Kidney (tissue), 22 donors: ENCODE results near the gene EEF2KMT. TPM values are rescaled to one million over a fixed set of nuclear protein-coding genes. Genes with fewer than 3 reads are reported as not detected.
A peak's percentile ranks its signal among the peaks of the same experiment; 100 is the strongest.
"Not testable (repeated sequence)": the region's sequence is repeated elsewhere in the genome, so short reads cannot be mapped to it uniquely, and the experiment has no call there.

ENCODE experiments used
- DNase-seq, 5 donors: peaks; one replicate each; pipeline ENCODE4 v3.0.0-alpha.2; 2013 to 2020
- FAIRE-seq: peaks from 2 replicates; lab custom pipeline; 2012; peaks lifted over from hg19 to GRCh38; lab: Jason Lieb, UNC
- H3K27ac ChIP-seq, 2 donors: one replicate each; pipeline ENCODE4 v1.7.0; 2013; ENCODE audit warnings: low read depth in 2 of 2, low read length in 2 of 2, inconsistent platforms in 1 of 2
- H3K27me3 ChIP-seq: one replicate; pipeline ENCODE4 v1.7.1; 2013; ENCODE audit warnings: low read length, inconsistent platforms; ENCODE audit not compliant: control insufficient read depth, insufficient read depth
- H3K36me3 ChIP-seq, 3 donors: one replicate each; pipeline versions ENCODE4 v1.7.0 to v1.7.1; 2013; ENCODE audit warnings: low read length in 3 of 3, control low read depth in 1 of 3, inconsistent platforms in 1 of 3; ENCODE audit not compliant: insufficient read depth in 3 of 3, control insufficient read depth in 2 of 3
- H3K4me1 ChIP-seq, 3 donors: one replicate each; pipeline versions ENCODE4 v1.7.0 to v1.7.1; 2013; ENCODE audit warnings: low read length in 3 of 3, inconsistent platforms in 1 of 3, low read depth in 1 of 3; ENCODE audit not compliant: control insufficient read depth in 2 of 3, insufficient read depth in 2 of 3
- H3K4me3 ChIP-seq, 3 donors: one replicate each; pipeline versions ENCODE4 v1.7.0 to v1.8.1; 2013; ENCODE audit warnings: low read length in 3 of 3, control low read depth in 1 of 3, inconsistent platforms in 1 of 3
- H3K9ac ChIP-seq, 3 donors: one replicate each; pipeline versions ENCODE4 v1.7.0 to v1.7.1; 2013; ENCODE audit warnings: low read length in 3 of 3, control low read depth in 1 of 3, inconsistent platforms in 1 of 3
- H3K9me3 ChIP-seq, 3 donors: one replicate each; pipeline versions ENCODE4 v1.7.0 to v1.7.1; 2013; ENCODE audit warnings: low read length in 3 of 3, control low read depth in 1 of 3, inconsistent platforms in 1 of 3; ENCODE audit not compliant: control insufficient read depth in 2 of 3, insufficient read depth in 1 of 3
- intact Hi-C: fragments of 100-400 bp; cut with DNase I; formaldehyde crosslinking; loops from one replicate; pipeline ENCODE4 v1.11.1; 2022
- long read RNA-seq, 10 donors: library from polyadenylated mRNA in 1 of 10; unstranded in 1 of 10; transcript quantifications; one replicate each; pipeline ENCODE4 v2.0.0 and lab custom pipeline, GENCODE V29; 2021 to 2026
- polyA plus RNA-seq: library from polyadenylated mRNA; stranded (reverse); fragments of 350-450 nt; fragmentation: Illumina TruSeq; extraction: RNeasy Lipid Tissue Mini Kit (QIAGEN cat#74804); gene quantifications from one replicate; pipeline ENCODE4 v1.2.3, GENCODE V29; 2014; ENCODE audit warnings: low read depth, low replicate concordance; ENCODE audit not compliant: insufficient read depth
- total RNA-seq: library from RNA; stranded (reverse); fragmentation: NEBNext Ultra II Directional; extraction: Animal tissue kit (Norgen Biotek cat#: 25700); gene quantifications from one replicate; pipeline ENCODE4 v1.2.1, GENCODE V29; 2021
- TF ChIP-seq, protein P1 (sequence below): IDR thresholded peaks from 3 replicates; pipeline ENCODE4 v1.5.1; 2012; ENCODE audit warnings: mild to moderate bottlenecking, moderate library complexity, borderline replicate concordance; ENCODE audit not compliant: insufficient read depth; ENCODE audit errors: extremely low read depth
- donor health status: control.
- donor health status: control.
- donor health status: control.
- donor health status: control.
- donor health status: control.
- donor health status: DM: yes; HTN: yes; CAD: no.
- donor health status: Normal renal cell carcinoma (clear cell type).

EEF2KMT gene
- total RNA-seq (12.8 TPM), polyA plus RNA-seq (11.1 TPM)
- long read RNA-seq, donor 1, partial matches to known transcripts: 0 of 3 reads
- long read RNA-seq, donor 1, other reads (novel, unspliced or antisense): 0 of 3 reads
- long read RNA-seq, donor 2, partial matches to known transcripts: 0 of 5 reads
- long read RNA-seq, donor 2, other reads (novel, unspliced or antisense): 0 of 5 reads
- long read RNA-seq, donor 3, transcript EEF2KMT-201 (8 exons, 2,390 nt): major isoform, 6 of 6 reads
- long read RNA-seq, donor 3, partial matches to known transcripts: 0 of 6 reads
- long read RNA-seq, donor 3, other reads (novel, unspliced or antisense): 0 of 6 reads
- long read RNA-seq, donor 4, partial matches to known transcripts: 0 of 2 reads
- long read RNA-seq, donor 4, other reads (novel, unspliced or antisense): 0 of 2 reads
- long read RNA-seq, donor 5, partial matches to known transcripts: 0 of 1 reads
- long read RNA-seq, donor 5, other reads (novel, unspliced or antisense): 0 of 1 reads
- long read RNA-seq, donor 6, partial matches to known transcripts: 0 of 1 reads
- long read RNA-seq, donor 6, other reads (novel, unspliced or antisense): 0 of 1 reads
- long read RNA-seq, donor 7, transcript EEF2KMT-201 (8 exons, 2,390 nt): major isoform, 10 of 36 reads
- long read RNA-seq, donor 7, partial matches to known transcripts: 1 of 36 reads
- long read RNA-seq, donor 7, other reads (novel, unspliced or antisense): 18 of 36 reads
- long read RNA-seq, donor 8, partial matches to known transcripts: 0 of 1 reads
- long read RNA-seq, donor 8, other reads (novel, unspliced or antisense): 0 of 1 reads
- long read RNA-seq, donor 9, partial matches to known transcripts: 0 of 1 reads
- long read RNA-seq, donor 9, other reads (novel, unspliced or antisense): 0 of 1 reads
- long read RNA-seq, donor 10, partial matches to known transcripts: 0 of 3 reads
- long read RNA-seq, donor 10, other reads (novel, unspliced or antisense): 0 of 3 reads

GRCh38 chr16:5097470-5098220, at the start of gene EEF2KMT:
EEF2KMT (minus strand) TSS chr16:5097795; CDS start chr16:5097739, 56 bp downstream.
- intact Hi-C loops, H3K36me3 ChIP-seq, H3K4me1 ChIP-seq, H3K9me3 ChIP-seq, H3K27me3 ChIP-seq: not testable (repeated sequence)
- peak within 1 kb of the TSS; percentile 50 to 66 (median 60) for H3K4me3 ChIP-seq
- peak; percentile 99 to 100 (median 99) for DNase-seq
- H3K27ac ChIP-seq: peak within 1 kb of the TSS; percentile 47 to 67
- H3K9ac ChIP-seq: peak within 1 kb of the TSS in 2 of 3 donors; percentile 10 to 51
- FAIRE-seq: peak; percentile 87

GRCh38 chr16:5144621-5144956, 47.0 kb upstream of the EEF2KMT start:
- H3K27me3 ChIP-seq, DNase-seq, H3K9ac ChIP-seq, H3K4me3 ChIP-seq, intact Hi-C loops, H3K27ac ChIP-seq, H3K4me1 ChIP-seq, H3K36me3 ChIP-seq, FAIRE-seq, H3K9me3 ChIP-seq: not testable (repeated sequence)

GRCh38 chr16:5143761-5144620, 46.4 kb upstream of the EEF2KMT start:
- DNase-seq: no peak
- Histone ChIP-seq H3K27ac (no peak overlapping the region), H3K4me1 (no peaks in the 10 kb centered on the region), H3K36me3 (no peaks in the 10 kb centered on the region), H3K9me3 (no peaks in the 10 kb centered on the region), H3K4me3 (no peak overlapping the region), H3K9ac (no peak overlapping the region), H3K27me3 (no peaks in the 10 kb centered on the region)
- FAIRE-seq: no peak
- intact Hi-C loops: no loop called here
- TF ChIP-seq, protein P1, sequence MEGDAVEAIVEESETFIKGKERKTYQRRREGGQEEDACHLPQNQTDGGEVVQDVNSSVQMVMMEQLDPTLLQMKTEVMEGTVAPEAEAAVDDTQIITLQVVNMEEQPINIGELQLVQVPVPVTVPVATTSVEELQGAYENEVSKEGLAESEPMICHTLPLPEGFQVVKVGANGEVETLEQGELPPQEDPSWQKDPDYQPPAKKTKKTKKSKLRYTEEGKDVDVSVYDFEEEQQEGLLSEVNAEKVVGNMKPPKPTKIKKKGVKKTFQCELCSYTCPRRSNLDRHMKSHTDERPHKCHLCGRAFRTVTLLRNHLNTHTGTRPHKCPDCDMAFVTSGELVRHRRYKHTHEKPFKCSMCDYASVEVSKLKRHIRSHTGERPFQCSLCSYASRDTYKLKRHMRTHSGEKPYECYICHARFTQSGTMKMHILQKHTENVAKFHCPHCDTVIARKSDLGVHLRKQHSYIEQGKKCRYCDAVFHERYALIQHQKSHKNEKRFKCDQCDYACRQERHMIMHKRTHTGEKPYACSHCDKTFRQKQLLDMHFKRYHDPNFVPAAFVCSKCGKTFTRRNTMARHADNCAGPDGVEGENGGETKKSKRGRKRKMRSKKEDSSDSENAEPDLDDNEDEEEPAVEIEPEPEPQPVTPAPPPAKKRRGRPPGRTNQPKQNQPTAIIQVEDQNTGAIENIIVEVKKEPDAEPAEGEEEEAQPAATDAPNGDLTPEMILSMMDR: no peak

- H3K9me3 ChIP-seq, H3K27ac ChIP-seq, H3K27me3 ChIP-seq, H3K4me1 ChIP-seq, DNase-seq, H3K4me3 ChIP-seq, H3K36me3 ChIP-seq, intact Hi-C loops, FAIRE-seq, H3K9ac ChIP-seq: not testable (repeated sequence)
Measured at GRCh38 chr16:5140151-5140550, 42.6 kb upstream of the EEF2KMT start.

GRCh38 chr16:5134739-5135452, 37.3 kb upstream of the EEF2KMT start:
- H3K27me3 ChIP-seq, H3K27ac ChIP-seq, H3K4me3 ChIP-seq, H3K36me3 ChIP-seq, intact Hi-C loops, FAIRE-seq, H3K9ac ChIP-seq, DNase-seq, H3K4me1 ChIP-seq, H3K9me3 ChIP-seq: not testable (repeated sequence)

- FAIRE-seq, intact Hi-C loops: not testable (repeated sequence)
Measured at GRCh38 chr16:5132915-5133600, 35.5 kb upstream of the EEF2KMT start.

More at GRCh38 chr16:5132915-5133600, 35.5 kb upstream of the EEF2KMT start:
- not testable (repeated sequence) for H3K36me3 ChIP-seq, H3K4me1 ChIP-seq, H3K4me3 ChIP-seq, H3K9me3 ChIP-seq, H3K27me3 ChIP-seq, DNase-seq, H3K27ac ChIP-seq, H3K9ac ChIP-seq
